ENCODE measurements around the gene STAC3.

- no peak for TF ChIP-seq POLR2A (IDR thresholded peaks at IDR 0.05)
- peak in 2 of 4 experiments; percentile 24 to 26 for TF ChIP-seq CTCF (IDR thresholded peaks at IDR 0.05)
- TF ChIP-seq POLR2AphosphoS5 (IDR thresholded peaks at IDR 0.05): peak; percentile 11
These were observed 10.7 kb downstream of the STAC3 start for GRCh38 chr12:57240066-57240921.

Data from prostate gland (tissue), 2 donors.